Stimulated activated CD4-positive, alpha-beta T cell treated with anti-CD3 and anti-CD28 coated beads, Interleukin-4, amount 100 ng/mL, for 48 hours (primary cell): ENCODE measurements around the gene NAB2.
"Not testable (repeated sequence)": the region's sequence is repeated elsewhere in the genome, so short reads cannot be mapped to it uniquely, and the experiment has no call there.

Experiments
- DNase-seq, 2 donors: peaks; one replicate each; pipeline ENCODE4 v3.0.0-alpha.2; 2020; ENCODE audit warnings: low read depth in 2 of 2

Gene NAB2

DNA sequence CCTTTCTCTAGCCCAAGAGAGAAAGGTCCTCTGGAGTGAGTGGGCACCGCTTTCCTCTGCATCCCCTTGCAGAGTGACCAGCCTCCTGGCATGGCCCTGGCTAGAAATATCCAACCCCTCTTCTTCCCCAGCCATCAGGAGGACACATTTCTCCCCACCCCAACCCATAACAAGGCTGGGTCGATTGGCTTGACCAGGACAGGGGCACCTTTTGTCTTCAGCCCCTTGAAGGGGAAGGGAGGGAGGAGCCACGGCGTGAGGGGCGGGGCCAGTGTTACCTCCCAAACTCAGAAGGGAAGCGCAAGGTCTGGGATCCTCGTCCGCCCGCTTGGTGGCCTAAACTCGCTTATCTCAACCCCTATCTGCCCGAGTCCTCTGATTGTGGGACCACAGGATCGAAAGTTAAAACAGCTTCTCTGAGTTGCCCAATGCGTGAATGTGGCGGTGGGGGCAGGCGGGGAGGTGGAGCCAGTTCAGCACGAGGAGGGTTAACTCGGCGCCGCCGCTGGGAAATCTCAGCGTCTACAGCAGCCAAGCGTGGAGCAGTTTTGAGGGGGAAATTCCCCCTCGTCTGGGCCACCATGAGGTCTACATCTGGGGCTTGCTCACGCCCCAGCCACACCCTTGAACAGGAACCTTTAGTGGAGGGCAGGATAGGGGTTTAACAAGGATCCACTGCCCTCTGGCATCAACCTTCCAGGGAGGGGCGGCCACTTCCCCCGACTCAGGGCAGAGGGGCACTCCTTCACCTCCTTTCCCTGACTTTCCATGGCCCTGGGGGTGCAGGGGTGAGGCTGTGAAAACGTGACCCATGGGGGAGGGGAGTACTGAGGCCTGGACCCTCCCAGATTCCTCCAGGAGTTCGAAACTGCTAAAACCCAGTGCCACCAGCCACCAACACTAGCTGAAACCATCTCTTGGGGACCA is 21.5 kb downstream of the NAB2 start:
- DNase-seq, result peak; percentile 74 to 76

- DNase-seq, result peak; percentile 70 to 77
These were observed 22.3 kb downstream of the NAB2 start, which contains the start of gene STAT6 for GRCh38 chr12:57111031-57111734. Gene STAT6, minus strand, starts transcription at chr12:57111362. Its CDS starts 3,084 bp downstream, at chr12:57108278.

DNA sequence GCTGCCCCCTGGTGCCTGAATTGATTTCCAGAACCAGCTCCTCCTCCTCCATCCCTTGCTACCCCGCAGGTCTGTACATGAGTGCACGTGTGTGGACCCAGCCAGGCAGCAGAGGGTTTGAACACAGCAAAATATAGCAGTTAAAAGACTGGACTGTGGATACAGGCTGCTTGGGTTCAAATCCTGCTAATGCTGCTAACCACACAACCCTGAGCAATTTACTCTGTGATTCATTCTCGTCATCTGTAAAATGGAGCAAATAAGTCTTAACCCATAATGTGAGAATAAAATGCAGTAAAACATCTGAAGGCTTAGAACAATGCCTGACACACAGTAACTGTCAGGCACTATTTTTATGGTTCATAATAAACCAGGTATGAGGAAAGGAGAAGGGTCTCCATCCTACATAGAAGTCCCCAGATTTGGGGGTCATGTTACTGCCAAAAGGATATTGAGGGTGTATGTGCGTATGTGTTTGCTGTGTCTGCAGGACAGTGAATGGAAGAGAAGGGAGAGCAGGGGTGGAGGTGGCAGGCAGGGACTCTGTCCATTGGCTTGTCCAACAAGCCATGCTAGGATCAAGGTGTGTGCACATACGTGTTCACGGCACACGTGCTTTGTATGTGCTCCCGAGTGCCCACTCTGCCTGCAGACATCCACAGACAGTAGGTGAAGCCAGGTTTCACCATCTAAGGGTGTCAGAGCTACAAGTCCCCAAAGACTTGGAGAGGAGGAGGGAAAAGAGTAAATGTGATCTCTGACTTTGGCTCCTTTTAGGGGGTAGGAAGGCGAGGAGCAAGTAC is 23.8 kb downstream of the NAB2 start:
- DNase-seq, result peak in 1 of 2 donors; percentile 83

- no peak for DNase-seq
These were observed 27.8 kb downstream of the NAB2 start for GRCh38 chr12:57116580-57117281.

GRCh38 chr12:57118711-57119271 is 29.9 kb downstream of the NAB2 start:
- DNase-seq, result no peak

- DNase-seq, result no peak
These were observed 30.6 kb downstream of the NAB2 start for GRCh38 chr12:57119294-57120085.

- DNase-seq, result not testable (repeated sequence)
These were observed 31.8 kb downstream of the NAB2 start for GRCh38 chr12:57120718-57121117.

GRCh38 chr12:57123813-57124212 is 34.9 kb downstream of the NAB2 start:
- DNase-seq, result no peak

DNA sequence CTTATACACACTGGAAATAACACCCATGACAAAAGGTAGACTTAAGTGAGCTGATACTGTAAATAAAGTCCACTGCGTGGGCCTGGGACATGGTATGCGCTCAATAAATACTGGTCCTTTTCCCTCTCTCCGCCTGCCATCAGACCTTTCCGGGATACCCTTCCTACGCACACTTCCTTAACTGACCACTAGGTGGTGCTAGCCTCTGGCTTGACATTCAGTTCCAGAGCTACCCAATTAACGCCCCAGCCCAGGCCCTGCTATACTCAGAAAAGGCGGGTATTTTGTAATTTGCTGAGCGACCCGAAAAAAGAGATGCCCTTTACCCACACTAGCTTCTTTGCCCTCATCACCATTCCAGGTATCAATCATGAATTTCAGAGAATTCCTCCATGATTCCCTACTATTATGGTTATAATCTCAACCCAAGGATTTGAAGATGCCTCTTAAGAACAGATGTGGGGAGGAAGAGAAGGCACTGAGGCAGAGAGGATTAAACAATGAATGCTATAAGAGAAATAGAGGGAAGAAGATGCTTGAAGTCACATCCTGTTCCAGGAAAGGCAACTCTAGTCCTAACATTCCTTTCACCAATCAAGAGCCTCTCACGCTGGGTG is 35.5 kb downstream of the NAB2 start:
- peak; percentile 67 to 77 for DNase-seq

- DNase-seq, result no peak
These were observed 37.1 kb downstream of the NAB2 start for GRCh38 chr12:57126061-57126460.

DNA sequence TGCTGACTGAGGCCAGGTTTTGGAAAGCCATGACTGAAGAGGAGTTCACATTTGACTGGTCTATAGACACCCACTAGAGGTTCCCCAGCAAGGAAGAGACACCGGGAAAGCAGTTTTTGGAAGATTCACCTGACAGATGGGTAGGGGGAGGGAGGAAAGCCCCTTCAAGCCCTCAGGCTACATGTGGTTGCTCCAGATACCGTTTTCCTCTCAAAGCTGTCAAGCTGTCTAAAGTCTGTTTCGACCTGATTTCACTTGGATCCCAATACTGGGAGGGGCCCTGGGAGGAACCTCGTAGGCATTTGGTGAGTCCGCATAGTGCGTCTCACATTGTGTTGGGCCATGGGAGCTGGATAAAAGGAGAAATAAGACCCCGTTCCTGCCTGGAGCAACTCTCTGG is 37.6 kb downstream of the NAB2 start:
- no peak for DNase-seq

- DNase-seq, result peak; percentile 16 to 32
These were observed 38.3 kb downstream of the NAB2 start for GRCh38 chr12:57127101-57127725.

GRCh38 chr12:57127726-57128518 is 39.0 kb downstream of the NAB2 start, which contains the start of gene LRP1:
Gene LRP1, plus strand, starts transcription at chr12:57128483. Its CDS starts 482 bp downstream, at chr12:57128965.
- peak; percentile 58 to 61 for DNase-seq

- DNase-seq, result no peak
These were observed 39.8 kb downstream of the NAB2 start for GRCh38 chr12:57128519-57129247.

GRCh38 chr12:57129321-57129842 is 40.5 kb downstream of the NAB2 start:
- DNase-seq, result no peak

DNA sequence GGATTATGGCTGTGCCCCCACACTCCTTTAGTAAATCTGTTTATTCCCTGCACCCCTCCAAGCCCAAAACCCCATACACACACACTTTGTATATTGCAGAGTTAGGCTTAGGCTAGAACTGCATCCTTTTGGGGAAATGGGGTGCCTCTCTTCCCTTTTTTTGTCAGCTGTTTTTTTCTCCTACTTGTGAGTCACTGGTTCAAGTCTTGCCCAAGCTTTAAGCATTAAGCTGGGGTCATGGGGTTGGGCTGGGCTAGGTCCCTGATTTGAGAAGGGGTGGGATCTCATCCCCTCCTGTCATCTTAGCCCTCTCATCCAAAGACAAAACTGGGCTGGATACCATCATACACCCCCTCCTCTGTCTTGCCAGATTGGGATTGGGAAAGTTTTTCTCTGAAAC is 41.0 kb downstream of the NAB2 start:
- no peak for DNase-seq

GRCh38 chr12:57130941-57131340 is 42.0 kb downstream of the NAB2 start:
- DNase-seq, result no peak
